Measurements from ENCODE around the gene FRY. TPM values are rescaled to one million over a fixed set of nuclear protein-coding genes. Genes with fewer than 3 reads are reported as not detected.

FRY gene
- total RNA-seq, 4 donors from 2014 or later = 5.8 to 17.4 (median 12.0) TPM

GRCh38 chr13:32315238-32316027, 283.9 kb downstream of the FRY start, which contains the start of the genes BRCA2 and ZAR1L:
Gene BRCA2, plus strand, starts transcription at chr13:32315508. Its CDS starts 953 bp downstream, at chr13:32316461.
Gene ZAR1L, minus strand, starts transcription at chr13:32315363. Its CDS starts 3,438 bp downstream, at chr13:32311925.
- DNase-seq = peak; percentile 51
- H3K36me3 ChIP-seq = no peaks in the 10 kb centered on the region
- 0 to 1% methylated on average over 23 to 24 of the region's 60 CpGs for whole genome bisulfite sequencing, 2 donors
- TF ChIP-seq POLR2A (IDR thresholded peaks at IDR 0.05) (peak in 3 of 4 donors; percentile 46 to 83 (median 76)), CTCF (IDR thresholded peaks at IDR 0.05) (peak in 2 of 6 experiments; percentile 4 to 7)
- peaks cover 0 to 15% (median 0%) of the 10 kb centered on the region in 3 donors for H3K4me1 ChIP-seq
- no peaks in the 10 kb centered on the region for H3K9me3 ChIP-seq
- peak within 1 kb of the TSS; percentile 87 to 99 (median 94) for H3K27ac ChIP-seq
- peak within 1 kb of the TSS; percentile 62 to 81 (median 72) for H3K4me3 ChIP-seq
- intact Hi-C loops (cut with DNase I) = loop anchor here (10.0 kb wide), 1 partner anchor 401 kb away; no protein-coding TSS in a partner anchor
- H3K27me3 ChIP-seq = no peaks in the 10 kb centered on the region

- no peak for TF ChIP-seq CTCF (IDR thresholded peaks at IDR 0.05)
- TF ChIP-seq POLR2A (IDR thresholded peaks at IDR 0.05) = no peak
Measured at GRCh38 chr13:32316028-32316339, 284.4 kb downstream of the FRY start.

GRCh38 chr13:32316501-32316900, 284.9 kb downstream of the FRY start:
- intact Hi-C loops (cut with DNase I) = loop anchor here (10.0 kb wide), 1 partner anchor 402 kb away; no protein-coding TSS in a partner anchor
- Histone ChIP-seq H3K27ac (peak overlapping the region; percentile 87 to 99 (median 94)), H3K27me3 (no peaks in the 10 kb centered on the region), H3K9me3 (no peaks in the 10 kb centered on the region), H3K4me3 (peak overlapping the region in 2 of 4 donors; percentile 68 to 77), H3K4me1 (peaks cover 0 to 15% (median 0%) of the 10 kb centered on the region in 3 donors), H3K36me3 (no peaks in the 10 kb centered on the region)
- WGBS, 2 donors = 61 to 73% methylated on average over 6 of the region's 6 CpGs
- no peak for DNase-seq
- TF ChIP-seq CTCF (IDR thresholded peaks at IDR 0.05) = no peak
- no peak for TF ChIP-seq POLR2A (IDR thresholded peaks at IDR 0.05)

More at GRCh38 chr13:32316028-32316339, 284.4 kb downstream of the FRY start:
- intact Hi-C loops (cut with DNase I) = loop anchor here (10.0 kb wide), 1 partner anchor 401 kb away; no protein-coding TSS in a partner anchor
- Histone ChIP-seq H3K9me3 (no peaks in the 10 kb centered on the region), H3K36me3 (no peaks in the 10 kb centered on the region), H3K27me3 (no peaks in the 10 kb centered on the region), H3K27ac (peak overlapping the region; percentile 87 to 99 (median 94)), H3K4me1 (peaks cover 0 to 15% (median 0%) of the 10 kb centered on the region in 3 donors), H3K4me3 (peak overlapping the region; percentile 62 to 81 (median 72))
- no peak for DNase-seq
- 0% methylated on average over 5 to 12 of the region's 13 CpGs for WGBS, 2 donors

- Histone ChIP-seq H3K4me1 (peaks cover 0 to 15% (median 0%) of the 10 kb centered on the region in 3 donors), H3K9me3 (no peaks in the 10 kb centered on the region), H3K27me3 (no peaks in the 10 kb centered on the region), H3K4me3 (no peak overlapping the region), H3K27ac (no peak overlapping the region), H3K36me3 (no peaks in the 10 kb centered on the region)
- intact Hi-C loops (cut with DNase I) = loop anchor here (10.0 kb wide), 1 partner anchor 403 kb away; no protein-coding TSS in a partner anchor
- TF ChIP-seq CTCF (IDR thresholded peaks at IDR 0.05) (no peak), POLR2A (IDR thresholded peaks at IDR 0.05) (no peak)
- WGBS, 2 donors = 79 to 83% methylated on average over 2 of the region's 2 CpGs
- no peak for DNase-seq
Measured at GRCh38 chr13:32317716-32318465, 286.3 kb downstream of the FRY start.
